GM19035 (cell line): ENCODE measurements around the gene RAB3GAP1.

Experiments
- ATAC-seq: cut with Tn5 transposase; IDR thresholded peaks from one replicate; pipeline ENCODE4 v1.9.1; 2021; ENCODE audit not compliant: unreplicated experiment

RAB3GAP1 gene

GRCh38 chr2:135162377-135162776, 110.3 kb downstream of the RAB3GAP1 start:
- no peak for ATAC-seq

GRCh38 chr2:135162786-135163185, 110.7 kb downstream of the RAB3GAP1 start:
- no peak for ATAC-seq

DNA sequence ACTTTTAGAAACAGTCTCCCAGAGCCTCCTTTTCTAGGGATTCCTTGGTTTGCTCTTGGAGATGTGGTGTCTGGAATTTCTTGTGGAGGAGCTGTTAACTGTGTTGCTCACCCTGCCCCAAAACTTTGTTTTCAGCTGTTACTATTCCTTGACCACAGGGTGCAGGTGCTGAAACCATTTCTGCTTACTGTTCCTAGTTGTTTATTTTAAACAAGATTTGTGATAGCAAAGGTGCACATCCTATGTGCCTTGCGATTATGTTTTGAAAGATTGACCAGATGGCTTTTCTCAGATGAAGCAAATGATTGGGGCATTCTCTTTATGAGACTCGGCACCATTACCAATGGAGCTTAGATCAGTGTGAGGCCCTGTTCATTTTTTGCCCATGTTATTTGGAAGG, 111.2 kb downstream of the RAB3GAP1 start:
- ATAC-seq = no peak

DNA sequence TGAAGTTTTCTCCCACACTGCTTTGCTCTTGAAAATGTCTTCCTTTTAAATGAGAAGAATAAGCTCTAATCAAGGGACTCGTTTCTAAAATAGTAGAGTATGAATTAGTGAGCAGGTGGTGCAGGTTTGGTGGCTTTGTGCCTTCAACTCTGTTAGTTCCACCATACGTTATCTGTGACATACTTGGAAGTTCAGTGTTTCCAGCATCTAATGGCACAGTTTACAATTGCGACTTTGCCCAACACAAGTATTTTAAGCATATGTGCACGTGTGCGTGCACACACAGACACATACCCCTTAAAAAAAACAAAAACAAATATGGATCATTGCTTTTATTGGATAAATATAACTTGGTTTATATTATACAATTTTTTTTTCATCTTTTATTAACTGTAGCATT, 111.8 kb downstream of the RAB3GAP1 start:
- no peak for ATAC-seq

DNA sequence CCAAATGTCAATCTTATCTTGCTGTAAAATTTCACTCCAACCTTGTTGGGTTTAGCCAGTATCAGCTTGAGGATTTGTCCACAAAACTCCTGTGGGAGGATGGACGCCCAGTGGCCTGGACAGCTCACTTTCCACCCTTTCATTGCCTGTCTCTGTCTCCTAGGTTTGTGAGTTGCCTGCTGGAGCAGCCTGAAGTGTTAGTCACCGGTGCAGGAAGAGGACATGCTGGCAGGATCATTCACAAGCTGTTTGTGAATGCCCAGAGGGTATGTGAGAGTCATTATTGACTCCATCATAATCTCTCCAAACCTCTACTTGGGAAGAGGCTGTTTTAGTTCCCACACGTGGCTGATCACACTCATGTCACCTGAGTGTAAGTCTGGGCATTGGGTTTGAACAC, 112.3 kb downstream of the RAB3GAP1 start:
- ATAC-seq = no peak

DNA sequence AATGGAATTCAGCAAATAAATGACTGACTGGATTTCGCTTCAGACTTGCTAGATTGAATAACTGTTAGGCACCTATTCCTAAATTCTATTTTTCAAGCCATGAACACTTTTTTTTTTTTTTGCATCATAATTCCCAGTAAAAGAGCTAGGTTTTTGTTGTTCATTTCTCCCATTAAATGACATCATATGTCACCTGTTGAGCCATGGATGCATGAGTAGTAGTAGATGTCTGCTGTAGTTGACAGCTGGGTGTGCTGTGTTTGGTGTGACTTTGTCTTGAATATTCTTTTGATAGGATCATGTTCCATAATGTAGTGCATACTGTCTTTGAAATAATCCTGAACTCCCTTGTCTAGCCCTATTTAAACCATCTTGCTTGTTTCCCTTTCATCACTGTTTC, 115.2 kb downstream of the RAB3GAP1 start:
- no peak for ATAC-seq

- ATAC-seq = no peak
Observed at GRCh38 chr2:135168204-135168856, 116.2 kb downstream of the RAB3GAP1 start.

- no peak for ATAC-seq
Observed at GRCh38 chr2:135169900-135170753, 118.0 kb downstream of the RAB3GAP1 start.

- ATAC-seq = no peak
Observed at GRCh38 chr2:135174049-135174809, 122.1 kb downstream of the RAB3GAP1 start.

DNA sequence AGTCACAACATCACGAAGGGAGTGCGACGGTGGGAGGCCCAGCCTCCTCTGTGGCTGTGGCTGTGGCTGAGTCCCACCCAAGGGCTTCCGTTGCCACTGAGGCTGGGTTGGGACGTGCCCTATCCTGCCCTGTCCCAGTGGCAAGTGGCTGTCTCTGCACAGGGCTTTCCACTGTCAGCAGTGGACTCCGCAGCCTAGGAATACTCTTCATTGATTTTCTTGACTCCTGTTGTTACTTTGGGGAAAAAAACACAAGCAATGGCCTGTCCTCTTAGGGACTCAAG, 122.7 kb downstream of the RAB3GAP1 start:
- no peak for ATAC-seq

GRCh38 chr2:135175177-135175576, 123.1 kb downstream of the RAB3GAP1 start:
- ATAC-seq = no peak

DNA sequence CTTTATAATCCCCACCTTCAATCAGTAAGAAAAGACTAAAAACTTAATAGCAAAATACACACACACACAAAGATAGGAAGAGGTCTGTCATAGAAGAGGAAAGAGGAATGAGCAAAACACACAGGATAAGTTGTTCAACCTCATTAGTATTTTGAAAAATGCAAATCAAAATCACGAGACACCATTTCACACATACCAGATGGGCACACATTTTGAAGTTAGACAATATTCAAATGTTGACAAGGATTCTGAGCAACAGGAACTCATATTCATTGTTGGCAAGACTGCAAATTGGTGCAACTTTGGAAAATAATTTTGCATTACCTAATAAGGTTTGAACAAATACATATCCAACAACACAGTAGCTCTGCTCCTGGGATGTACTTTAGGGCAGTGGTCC, 127.6 kb downstream of the RAB3GAP1 start:
- ATAC-seq = no peak

- no peak for ATAC-seq
Observed at GRCh38 chr2:135182190-135182589, 130.1 kb downstream of the RAB3GAP1 start.

- ATAC-seq = no peak
Observed at GRCh38 chr2:135182601-135183000, 130.5 kb downstream of the RAB3GAP1 start.

- ATAC-seq = no peak
Observed at GRCh38 chr2:135183822-135184221, 131.7 kb downstream of the RAB3GAP1 start.

DNA sequence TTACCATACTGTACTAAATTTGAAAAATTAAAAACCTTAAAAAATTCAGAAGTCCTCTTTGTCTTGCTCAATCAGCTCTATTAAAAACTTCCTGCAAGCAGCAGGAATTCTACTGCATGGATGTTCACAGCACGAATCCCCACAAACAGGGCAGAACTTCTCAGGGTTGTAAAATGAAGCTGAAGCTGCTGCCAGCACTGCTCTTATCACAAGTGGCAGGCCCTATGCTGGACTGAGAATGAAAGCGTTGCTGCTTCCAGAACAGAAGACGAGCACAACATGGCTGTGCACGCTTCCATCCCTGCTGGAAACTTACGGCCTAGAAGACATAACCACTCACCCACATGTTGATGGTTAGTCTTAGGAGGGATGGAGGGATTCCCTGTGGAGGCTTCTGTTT, 134.0 kb downstream of the RAB3GAP1 start:
- ATAC-seq = no peak

DNA sequence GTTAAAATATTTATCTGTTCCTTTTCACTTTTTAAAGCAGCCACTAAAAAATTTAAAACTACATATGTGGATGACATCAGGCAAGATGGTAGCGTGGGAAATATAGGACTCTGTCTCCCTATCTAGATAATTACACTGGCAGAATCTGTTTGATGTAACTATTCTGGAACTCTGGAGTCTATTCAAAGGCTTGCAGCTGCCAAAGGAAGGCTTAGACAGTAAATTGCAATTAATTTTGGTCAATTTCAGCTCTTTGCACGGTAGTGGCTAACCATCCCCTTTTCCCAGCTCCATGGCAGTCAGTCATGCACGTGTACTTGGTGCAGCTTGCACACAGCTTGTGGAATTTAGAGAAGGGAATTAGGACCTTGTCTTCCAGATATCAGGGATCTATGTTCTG, 135.2 kb downstream of the RAB3GAP1 start:
- ATAC-seq = no peak

DNA sequence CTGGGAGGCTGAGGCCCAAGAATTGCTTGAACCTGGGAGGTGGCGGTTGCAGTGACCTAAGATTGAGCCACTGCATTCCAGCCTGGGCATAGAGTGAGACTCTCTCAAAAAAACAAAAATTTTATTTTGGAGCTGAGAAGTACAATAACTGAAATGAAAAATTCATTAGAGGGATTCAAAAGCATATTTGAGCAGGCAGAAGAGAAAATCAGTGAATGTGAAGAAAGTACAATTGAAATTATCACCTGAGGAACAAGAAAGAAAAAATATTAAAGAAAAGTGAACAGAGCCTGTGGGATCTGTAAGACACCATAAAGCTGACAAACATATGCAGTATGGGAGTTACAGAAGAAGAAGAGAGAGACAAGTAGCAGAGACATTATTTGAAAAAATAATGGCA, 137.1 kb downstream of the RAB3GAP1 start:
- ATAC-seq = no peak

DNA sequence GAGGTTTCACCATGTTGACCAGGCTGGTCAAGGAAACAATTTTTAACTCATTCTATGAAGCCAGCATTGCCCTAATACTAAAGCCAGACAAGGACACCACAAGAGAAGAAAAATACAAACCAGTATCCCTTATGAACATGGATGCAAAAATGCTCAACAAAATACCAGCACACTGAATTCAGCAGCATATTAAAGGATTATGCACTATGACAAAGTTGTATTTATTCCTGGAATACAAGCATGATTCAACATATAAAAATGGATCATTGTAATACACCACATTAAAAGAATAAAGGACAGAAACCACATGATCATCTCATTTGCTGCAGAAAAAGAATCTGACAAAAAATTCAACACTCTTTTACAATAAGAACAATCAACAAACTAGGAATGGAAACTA, 138.7 kb downstream of the RAB3GAP1 start:
- no peak for ATAC-seq

DNA sequence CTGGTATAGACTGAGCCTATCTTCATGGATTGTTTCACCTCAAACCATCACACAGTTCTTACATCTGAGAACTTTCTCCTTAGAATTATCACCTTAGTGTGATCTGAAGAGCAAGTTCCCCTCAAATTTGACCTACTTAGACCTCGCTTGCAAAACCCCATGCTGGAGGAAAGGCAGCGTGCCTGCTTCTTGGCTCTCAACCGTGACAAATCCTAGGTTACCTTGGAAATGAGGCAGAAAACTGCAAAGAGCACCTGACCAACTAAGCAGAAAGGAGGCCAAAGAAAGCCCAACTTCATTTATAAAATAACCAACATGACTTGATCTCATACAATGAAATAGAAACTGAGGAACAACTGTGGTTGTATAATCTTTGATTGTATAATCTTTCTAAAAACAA, 146.4 kb downstream of the RAB3GAP1 start:
- ATAC-seq = no peak

DNA sequence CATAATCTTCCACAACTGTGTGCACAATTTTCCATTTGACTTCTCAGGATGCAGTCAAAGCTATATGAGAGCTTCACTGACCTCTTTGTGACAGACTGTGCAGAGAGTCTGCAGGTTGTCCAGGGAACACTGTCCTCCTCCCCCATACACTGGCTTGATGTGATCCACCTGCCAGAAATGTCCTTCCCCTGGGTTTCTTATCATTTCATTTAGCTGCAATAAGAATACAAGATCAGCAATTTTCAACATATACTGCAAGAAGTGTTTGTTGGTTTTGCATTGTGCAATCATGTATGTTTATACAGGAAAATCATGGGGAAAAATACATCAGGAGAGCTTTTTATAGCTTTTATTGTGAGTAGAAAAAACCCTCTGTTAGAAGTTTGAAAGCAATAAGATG, 150.7 kb downstream of the RAB3GAP1 start:
- ATAC-seq = no peak

DNA sequence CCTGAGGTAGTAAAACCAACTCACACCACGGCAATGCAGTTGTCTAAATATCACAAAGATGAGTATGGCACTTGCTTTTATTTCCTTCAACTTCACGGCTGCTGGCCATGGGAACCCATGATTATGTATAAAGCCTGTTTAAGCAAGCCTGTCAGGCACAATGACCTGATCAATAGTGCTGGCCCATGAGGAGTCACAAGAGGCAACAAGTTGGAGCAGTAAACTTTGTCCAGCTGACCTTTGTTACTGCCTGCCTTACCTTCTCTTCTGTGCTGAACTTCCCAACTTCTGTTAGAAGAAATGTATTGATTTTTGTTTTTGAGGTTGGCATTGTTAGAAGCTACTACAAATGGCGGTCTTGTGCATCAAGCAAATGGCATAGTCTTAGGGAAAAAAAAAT, 151.9 kb downstream of the RAB3GAP1 start:
- ATAC-seq = no peak
